A204.1 (cell line): ENCODE measurements around the gene IFIT2.
A peak's percentile ranks its signal among the peaks of the same experiment; 100 is the strongest.
"Not testable (repeated sequence)": the region's sequence is repeated elsewhere in the genome, so short reads cannot be mapped to it uniquely, and the experiment has no call there.

Source experiments
- FAIRE-seq: peaks from 2 replicates; lab custom pipeline; 2012; peaks lifted over from hg19 to GRCh38; lab: Jason Lieb, UNC

Gene IFIT2

GRCh38 chr10:89308266-89308665 lies 6.4 kb downstream of the IFIT2 start:
- no peak for FAIRE-seq

GRCh38 chr10:89308736-89309135 lies 6.9 kb downstream of the IFIT2 start:
- FAIRE-seq = no peak

GRCh38 chr10:89309156-89310055 lies 7.6 kb downstream of the IFIT2 start:
- FAIRE-seq = no peak

DNA sequence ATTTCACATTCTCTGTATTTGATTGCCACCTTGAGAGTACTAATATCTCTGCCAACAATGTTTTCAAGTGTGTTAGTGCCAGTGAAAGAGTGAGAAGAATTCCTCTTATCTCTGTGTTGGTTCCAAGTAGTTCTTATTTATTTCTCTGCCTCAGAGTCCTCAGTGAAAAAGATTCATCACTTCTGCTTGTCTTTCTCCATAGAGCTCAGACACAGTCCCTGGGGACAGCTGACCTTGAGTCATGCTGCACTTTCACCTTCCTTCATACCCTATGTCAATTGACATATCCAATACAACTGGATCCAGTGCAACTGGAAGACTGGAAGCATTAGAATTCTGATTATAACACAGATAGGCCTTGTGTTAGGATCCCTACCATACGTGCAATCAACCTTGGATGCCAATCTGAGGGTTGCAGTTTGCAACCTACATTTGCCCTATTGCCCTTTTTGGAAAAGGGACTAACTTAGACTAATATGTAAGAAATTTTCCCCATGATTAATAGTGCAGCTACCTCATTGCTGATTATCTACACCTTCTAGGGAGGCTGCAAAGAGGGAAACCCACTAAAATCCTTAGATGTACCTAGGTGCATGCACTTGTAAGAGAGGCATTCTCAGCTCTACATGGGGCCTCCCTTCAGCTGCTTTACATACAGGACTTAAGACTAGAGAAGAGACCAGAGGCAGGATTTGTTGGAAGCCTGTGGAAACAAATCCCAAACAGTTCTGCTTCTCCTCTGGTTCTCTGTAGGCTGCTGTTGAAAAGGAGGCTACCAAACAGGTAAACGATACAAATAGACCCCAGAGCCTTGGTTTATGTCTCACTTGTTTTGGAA lies 8.4 kb downstream of the IFIT2 start:
- no peak for FAIRE-seq

DNA sequence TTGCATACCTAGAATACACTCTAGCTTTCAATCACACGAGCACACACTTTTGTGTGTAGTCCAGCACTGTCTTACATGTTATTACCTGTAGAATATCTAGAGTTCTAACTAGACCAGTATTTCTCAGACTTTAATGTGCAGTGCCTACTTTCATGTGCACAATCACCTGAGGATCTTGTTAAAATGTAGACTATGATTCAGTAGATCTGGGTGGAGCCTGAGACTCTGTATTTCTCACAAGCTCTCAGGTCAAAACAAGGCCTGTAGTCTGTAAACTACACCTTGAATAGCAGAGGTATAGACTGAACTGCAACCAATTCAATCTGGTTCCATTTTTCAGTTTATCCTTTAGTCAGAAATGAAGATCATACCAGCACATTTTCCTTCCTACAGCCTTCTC lies 11.1 kb downstream of the IFIT2 start:
- no peak for FAIRE-seq

GRCh38 chr10:89314676-89315075 lies 12.8 kb downstream of the IFIT2 start:
- FAIRE-seq = no peak

GRCh38 chr10:89318047-89318446 lies 16.2 kb downstream of the IFIT2 start:
- not testable (repeated sequence) for FAIRE-seq

DNA sequence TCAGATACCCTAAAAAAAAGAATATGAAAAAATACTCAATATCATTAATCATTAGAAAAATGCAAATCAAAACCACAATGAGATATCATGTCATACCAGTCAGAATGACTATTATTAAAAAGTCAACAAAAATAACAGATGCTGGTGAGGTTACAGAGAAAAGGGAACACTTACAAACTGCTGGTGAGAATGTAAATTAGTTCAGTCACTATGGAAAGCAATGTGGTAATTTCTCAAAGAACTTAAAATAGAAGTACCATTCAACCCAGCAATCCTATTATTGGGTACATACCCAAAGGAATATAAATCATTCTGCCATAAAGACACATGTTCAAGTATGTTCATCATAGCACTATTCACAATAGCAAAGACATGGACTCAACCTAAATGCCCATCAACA lies 23.2 kb downstream of the IFIT2 start:
- FAIRE-seq = peak; percentile 44

- not testable (repeated sequence) for FAIRE-seq
These were observed 24.0 kb downstream of the IFIT2 start for GRCh38 chr10:89325856-89326255.

DNA sequence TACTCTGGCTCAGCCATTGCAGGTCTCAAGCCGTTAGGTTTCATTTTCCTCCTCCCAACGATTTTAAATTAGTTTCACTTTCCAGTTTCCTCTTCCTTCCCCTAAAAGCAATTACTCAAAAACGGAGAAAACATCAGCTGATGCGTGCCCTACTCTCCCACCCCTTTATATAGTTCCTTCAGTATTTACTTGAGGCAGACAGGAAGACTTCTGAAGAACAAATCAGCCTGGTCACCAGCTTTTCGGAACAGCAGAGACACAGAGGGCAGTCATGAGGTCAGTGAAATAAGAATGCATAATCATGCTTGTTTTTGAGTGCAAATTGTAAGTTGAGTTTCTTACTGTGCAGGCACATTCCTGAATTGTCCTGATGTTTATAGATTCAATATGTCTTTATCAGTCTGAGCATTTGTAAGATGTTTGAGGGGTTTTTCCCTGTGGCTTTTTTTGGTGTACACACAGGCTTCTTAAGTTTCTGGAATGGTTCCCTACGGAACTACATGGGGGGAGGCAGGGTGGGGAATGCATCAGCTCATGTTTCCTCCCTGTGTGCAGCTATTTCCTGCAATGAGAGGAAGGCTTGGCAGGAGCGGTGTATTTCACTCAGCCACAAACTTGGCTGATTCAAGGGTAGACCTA lies 26.1 kb downstream of the IFIT2 start, which contains the start of gene IFIT3:
Gene IFIT3 (plus strand): TSS at position 195 of the 639 bp plus-strand sequence. CDS start 77 bp downstream, at position 272.
- peak; percentile 99 for FAIRE-seq

GRCh38 chr10:89329151-89329550 lies 27.3 kb downstream of the IFIT2 start:
- FAIRE-seq = no peak

DNA sequence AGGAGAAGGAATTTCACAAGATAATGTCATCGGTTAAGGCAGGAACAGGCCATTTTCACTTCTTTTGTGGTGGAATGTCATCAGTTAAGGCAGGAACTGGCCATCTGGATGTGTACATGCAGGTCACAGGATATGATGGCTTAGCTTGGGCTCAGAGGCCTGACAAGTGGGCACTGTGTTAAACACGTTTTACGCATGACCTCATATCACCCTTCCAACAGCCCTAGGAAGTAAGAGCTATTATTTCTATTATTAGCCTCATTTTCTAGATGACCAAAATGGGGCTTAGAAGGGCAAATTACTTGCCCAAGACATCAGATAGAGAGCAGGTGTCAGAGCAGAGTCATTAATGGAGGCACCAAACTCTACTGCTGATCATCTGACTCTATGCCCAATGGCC lies 28.2 kb downstream of the IFIT2 start:
- FAIRE-seq = not testable (repeated sequence)

- no peak for FAIRE-seq
These were observed 28.8 kb downstream of the IFIT2 start for GRCh38 chr10:89330537-89331212.

- FAIRE-seq = not testable (repeated sequence)
These were observed 29.8 kb downstream of the IFIT2 start for GRCh38 chr10:89331487-89332122.

- FAIRE-seq = peak; percentile 83
These were observed 30.3 kb downstream of the IFIT2 start for GRCh38 chr10:89332123-89332633.

DNA sequence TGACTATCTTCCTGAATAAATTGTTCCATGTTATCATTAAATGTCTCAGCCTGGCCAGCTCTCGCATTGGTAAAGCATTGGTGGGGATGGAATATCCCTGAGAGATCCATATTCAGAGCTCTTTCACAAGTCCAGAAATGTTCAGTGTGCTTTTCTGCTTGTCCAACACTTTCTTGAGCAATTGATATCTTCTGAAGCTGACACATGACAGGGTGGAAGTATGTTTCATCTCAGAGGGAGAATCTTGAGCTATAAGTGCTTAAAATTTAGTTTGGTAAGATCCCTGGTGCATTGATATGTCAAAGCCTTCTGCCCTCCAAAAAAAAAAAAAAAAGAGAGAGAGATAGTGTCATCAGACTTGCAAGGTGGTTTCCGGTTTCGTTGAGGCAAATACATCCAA lies 33.4 kb downstream of the IFIT2 start:
- FAIRE-seq = no peak

- FAIRE-seq = no peak
These were observed 34.4 kb downstream of the IFIT2 start for GRCh38 chr10:89336241-89336640.

GRCh38 chr10:89337484-89337883 lies 35.6 kb downstream of the IFIT2 start:
- FAIRE-seq = no peak

DNA sequence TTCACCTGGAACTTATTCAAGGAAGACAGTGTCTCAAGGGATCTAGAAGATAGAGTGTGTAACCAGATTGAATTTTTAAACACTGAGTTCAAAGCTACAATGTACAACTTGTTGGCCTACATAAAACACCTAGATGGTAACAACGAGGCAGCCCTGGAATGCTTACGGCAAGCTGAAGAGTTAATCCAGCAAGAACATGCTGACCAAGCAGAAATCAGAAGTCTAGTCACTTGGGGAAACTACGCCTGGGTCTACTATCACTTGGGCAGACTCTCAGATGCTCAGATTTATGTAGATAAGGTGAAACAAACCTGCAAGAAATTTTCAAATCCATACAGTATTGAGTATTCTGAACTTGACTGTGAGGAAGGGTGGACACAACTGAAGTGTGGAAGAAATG lies 36.9 kb downstream of the IFIT2 start:
- no peak for FAIRE-seq

DNA sequence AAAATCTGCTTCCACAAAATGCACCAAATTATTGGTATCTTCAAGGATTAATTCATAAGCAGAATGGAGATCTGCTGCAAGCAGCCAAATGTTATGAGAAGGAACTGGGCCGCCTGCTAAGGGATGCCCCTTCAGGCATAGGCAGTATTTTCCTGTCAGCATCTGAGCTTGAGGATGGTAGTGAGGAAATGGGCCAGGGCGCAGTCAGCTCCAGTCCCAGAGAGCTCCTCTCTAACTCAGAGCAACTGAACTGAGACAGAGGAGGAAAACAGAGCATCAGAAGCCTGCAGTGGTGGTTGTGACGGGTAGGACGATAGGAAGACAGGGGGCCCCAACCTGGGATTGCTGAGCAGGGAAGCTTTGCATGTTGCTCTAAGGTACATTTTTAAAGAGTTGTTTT lies 38.0 kb downstream of the IFIT2 start:
- FAIRE-seq = no peak

DNA sequence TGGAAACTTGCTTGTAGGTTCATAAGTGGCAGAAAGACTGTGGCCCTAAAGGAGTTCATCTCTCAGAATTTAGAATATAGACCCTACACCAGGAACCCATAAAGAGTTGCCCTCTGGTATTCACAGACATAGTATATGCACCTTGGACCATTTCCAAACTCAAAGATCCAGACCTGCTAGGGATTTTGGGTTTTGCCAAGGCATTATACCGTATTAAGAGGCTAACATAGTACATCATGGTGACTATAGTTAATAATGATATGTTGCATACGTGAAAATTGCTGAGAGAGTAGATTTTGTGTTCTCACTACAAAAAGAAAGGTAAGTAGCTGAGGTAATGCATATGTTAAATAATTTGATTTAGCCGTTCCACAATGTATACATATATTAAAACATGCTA lies 39.8 kb downstream of the IFIT2 start:
- no peak for FAIRE-seq
